Measurements from ENCODE around the gene EDEM3.

GRCh38 chr1:184724843-184725242 lies 29.8 kb downstream of the EDEM3 start:
- TF ChIP-seq CTCF (IDR thresholded peaks at IDR 0.05; ENCODE audit: low read depth, low read length, missing input control) (no peak), ATF3 (IDR thresholded peaks at IDR 0.05) (no peak), JUND (IDR thresholded peaks at IDR 0.05) (peak in 1 of 2 donors; percentile 21), YY1 (IDR thresholded peaks at IDR 0.05) (peak; percentile 20), REST (IDR thresholded peaks at IDR 0.05) (no peak)

Measured in liver (tissue), 3 donors.